SK-N-SH (cell line): ENCODE data around the gene IPO4.

Source experiments
- CHD2 ChIP-seq: fragments of 150-350 bp; IDR thresholded peaks from 2 replicates; pipeline ENCODE4 v1.6.1; 2018; ENCODE audit warnings: low read length; ENCODE audit not compliant: partially characterized antibody
- TF ChIP-seq, protein P1 (sequence below): fragments of 200-600 bp; sonication (generic); IDR thresholded peaks from 2 replicates; pipeline ENCODE4 v1.6.1; 2017; ENCODE audit warnings: antibody characterized with exemption, mild to moderate bottlenecking, moderate library complexity

DNA sequence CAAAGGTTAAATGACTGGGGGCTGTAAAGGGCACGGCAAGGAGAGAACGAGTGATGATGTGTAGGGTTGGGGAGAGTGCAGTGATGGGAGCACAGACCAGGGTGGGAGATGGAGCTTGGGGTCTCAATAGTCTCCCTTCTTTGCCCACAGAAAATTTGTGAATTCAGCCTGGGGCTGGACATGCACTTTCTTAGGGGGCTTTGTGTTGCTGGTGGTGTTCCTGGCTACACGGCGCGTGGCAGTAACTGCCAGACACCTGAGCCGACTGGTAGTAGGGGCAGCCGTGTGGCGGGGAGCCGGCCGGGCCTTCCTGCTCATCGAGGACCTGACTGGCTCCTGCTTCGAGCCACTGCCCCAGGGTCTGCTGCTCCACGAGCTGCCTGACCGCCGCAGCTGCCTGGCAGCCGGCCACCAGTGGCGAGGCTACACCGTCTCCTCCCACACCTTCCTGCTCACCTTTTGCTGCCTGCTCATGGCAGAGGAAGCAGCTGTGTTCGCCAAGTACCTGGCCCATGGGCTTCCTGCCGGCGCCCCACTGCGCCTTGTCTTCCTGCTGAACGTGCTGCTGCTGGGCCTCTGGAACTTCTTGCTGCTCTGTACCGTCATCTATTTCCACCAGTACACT, 56.4 kb downstream of the IPO4 start:
- TF ChIP-seq, protein P1, sequence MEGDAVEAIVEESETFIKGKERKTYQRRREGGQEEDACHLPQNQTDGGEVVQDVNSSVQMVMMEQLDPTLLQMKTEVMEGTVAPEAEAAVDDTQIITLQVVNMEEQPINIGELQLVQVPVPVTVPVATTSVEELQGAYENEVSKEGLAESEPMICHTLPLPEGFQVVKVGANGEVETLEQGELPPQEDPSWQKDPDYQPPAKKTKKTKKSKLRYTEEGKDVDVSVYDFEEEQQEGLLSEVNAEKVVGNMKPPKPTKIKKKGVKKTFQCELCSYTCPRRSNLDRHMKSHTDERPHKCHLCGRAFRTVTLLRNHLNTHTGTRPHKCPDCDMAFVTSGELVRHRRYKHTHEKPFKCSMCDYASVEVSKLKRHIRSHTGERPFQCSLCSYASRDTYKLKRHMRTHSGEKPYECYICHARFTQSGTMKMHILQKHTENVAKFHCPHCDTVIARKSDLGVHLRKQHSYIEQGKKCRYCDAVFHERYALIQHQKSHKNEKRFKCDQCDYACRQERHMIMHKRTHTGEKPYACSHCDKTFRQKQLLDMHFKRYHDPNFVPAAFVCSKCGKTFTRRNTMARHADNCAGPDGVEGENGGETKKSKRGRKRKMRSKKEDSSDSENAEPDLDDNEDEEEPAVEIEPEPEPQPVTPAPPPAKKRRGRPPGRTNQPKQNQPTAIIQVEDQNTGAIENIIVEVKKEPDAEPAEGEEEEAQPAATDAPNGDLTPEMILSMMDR, result no peak
- no peak for TF ChIP-seq CHD2
